NT2/D1 (cell line): ENCODE data around the gene NEK1.

Experiments
- DNase-seq: peaks from one replicate; pipeline ENCODE4 v3.0.0-alpha.2; 2011; ENCODE audit warnings: low read depth, low spot score
- H3K27me3 ChIP-seq: 2 replicates; pipeline ENCODE4 v1.6.0; 2011; ENCODE audit warnings: mild to moderate bottlenecking; ENCODE audit not compliant: insufficient read length, insufficient read depth
- H3K36me3 ChIP-seq: 2 replicates; pipeline ENCODE4 v1.6.1; 2011; ENCODE audit warnings: mild to moderate bottlenecking, low read length, mixed read lengths; ENCODE audit not compliant: insufficient read depth, insufficient read length
- H3K4me1 ChIP-seq: 2 replicates; pipeline ENCODE4 v1.5.1; 2011; ENCODE audit not compliant: insufficient read depth, insufficient read length
- H3K4me3 ChIP-seq: 2 replicates; pipeline ENCODE4 v1.5.1; 2011; ENCODE audit warnings: low read depth; ENCODE audit not compliant: insufficient read length
- H3K9ac ChIP-seq: 2 replicates; pipeline ENCODE4 v1.6.0; 2011; ENCODE audit warnings: low read depth; ENCODE audit not compliant: insufficient read length
- H3K9me3 ChIP-seq: 2 replicates; pipeline ENCODE4 v1.5.1; 2011; ENCODE audit warnings: mild to moderate bottlenecking, low read length; ENCODE audit not compliant: insufficient read depth
- SUZ12 ChIP-seq: IDR thresholded peaks from 2 replicates; pipeline ENCODE4 v1.6.1; 2011; ENCODE audit not compliant: insufficient read length, insufficient read depth; ENCODE audit errors: extremely low read depth
- YY1 ChIP-seq: IDR thresholded peaks from 2 replicates; pipeline ENCODE4 v1.6.1; 2011; ENCODE audit not compliant: insufficient read length, insufficient read depth
- ZNF274 ChIP-seq: IDR thresholded peaks from 2 replicates; pipeline ENCODE4 v1.6.1; 2011; ENCODE audit warnings: mild to moderate bottlenecking, low read depth, low read length

The NEK1 gene

DNA sequence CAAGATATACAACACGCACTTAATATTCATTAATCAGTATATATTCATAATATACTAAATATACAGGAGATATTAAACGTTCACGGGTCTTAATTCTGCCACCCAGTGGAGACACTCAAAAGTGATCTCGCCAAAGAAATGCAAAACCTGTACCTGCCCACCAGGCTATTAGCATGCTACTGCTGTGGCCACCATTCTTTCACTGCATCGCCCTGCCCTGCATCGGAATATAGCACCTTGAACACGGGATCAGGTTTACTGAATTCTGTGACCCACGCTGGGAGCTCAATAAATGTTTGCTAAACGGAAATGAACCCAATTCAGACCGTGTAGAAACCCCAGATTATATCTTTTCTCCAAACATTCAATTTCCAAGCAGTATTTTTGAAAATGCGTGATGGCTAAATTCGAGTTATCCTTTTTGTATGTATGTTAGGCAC lies 7.2 kb upstream of the NEK1 start:
- H3K4me1 ChIP-seq: no peaks in the 10 kb centered on the region
- H3K4me3 ChIP-seq: peak overlapping the region; percentile 70
- H3K36me3 ChIP-seq: no peaks in the 10 kb centered on the region
- H3K9me3 ChIP-seq: no peaks in the 10 kb centered on the region
- H3K27me3 ChIP-seq: no peaks in the 10 kb centered on the region
- peak overlapping the region; percentile 79 for H3K9ac ChIP-seq
- DNase-seq: peak; percentile 6
- no peak for TF ChIP-seq YY1
- TF ChIP-seq ZNF274: no peak
- no peak for TF ChIP-seq SUZ12

DNA sequence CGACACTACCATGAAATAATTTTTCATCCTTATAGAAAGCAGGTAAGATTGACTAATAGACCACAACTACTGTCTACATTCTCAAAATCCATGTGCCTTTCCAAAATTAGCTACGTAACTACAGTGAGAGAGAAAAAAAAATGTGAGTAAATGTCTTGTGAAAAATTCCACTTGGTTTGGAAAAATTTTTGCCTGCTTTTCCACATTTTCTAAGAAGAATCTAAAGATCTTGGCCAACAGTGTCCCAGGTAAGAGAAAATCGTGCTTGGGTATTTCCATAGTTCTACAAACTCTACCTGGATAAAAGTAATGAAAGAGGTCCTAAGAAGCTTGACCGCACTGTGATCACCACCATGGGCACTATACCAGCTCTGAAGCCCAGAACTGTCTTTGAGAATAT lies 6.6 kb upstream of the NEK1 start:
- Histone ChIP-seq H3K36me3 (no peaks in the 10 kb centered on the region), H3K4me3 (no peak overlapping the region), H3K9me3 (no peaks in the 10 kb centered on the region), H3K4me1 (no peaks in the 10 kb centered on the region), H3K27me3 (no peaks in the 10 kb centered on the region), H3K9ac (no peak overlapping the region)
- TF ChIP-seq SUZ12 (no peak), ZNF274 (no peak), YY1 (no peak)
- DNase-seq: no peak

DNA sequence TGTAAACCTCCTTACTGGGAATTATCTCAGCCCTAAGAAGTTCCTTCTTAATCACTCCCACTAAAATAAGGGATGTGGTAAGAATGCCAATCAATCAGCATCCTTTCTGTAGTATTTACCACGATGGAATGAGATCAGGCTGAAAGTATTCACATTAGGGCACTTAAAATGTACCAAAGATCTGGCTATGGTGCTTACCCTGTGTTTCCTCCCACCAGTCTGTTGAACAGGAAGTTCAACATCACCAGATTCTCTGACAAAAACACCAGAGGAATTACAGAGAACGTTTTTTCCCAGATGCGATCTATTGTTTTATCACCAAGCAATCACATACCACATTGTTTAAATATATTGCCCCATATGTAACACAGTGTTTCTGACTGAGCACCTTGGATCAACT lies 5.9 kb upstream of the NEK1 start:
- Histone ChIP-seq H3K36me3 (no peaks in the 10 kb centered on the region), H3K27me3 (no peaks in the 10 kb centered on the region), H3K4me3 (no peak overlapping the region), H3K9ac (no peak overlapping the region), H3K9me3 (no peaks in the 10 kb centered on the region), H3K4me1 (no peaks in the 10 kb centered on the region)
- no peak for DNase-seq
- no peak for TF ChIP-seq ZNF274
- no peak for TF ChIP-seq YY1
- TF ChIP-seq SUZ12: no peak

DNA sequence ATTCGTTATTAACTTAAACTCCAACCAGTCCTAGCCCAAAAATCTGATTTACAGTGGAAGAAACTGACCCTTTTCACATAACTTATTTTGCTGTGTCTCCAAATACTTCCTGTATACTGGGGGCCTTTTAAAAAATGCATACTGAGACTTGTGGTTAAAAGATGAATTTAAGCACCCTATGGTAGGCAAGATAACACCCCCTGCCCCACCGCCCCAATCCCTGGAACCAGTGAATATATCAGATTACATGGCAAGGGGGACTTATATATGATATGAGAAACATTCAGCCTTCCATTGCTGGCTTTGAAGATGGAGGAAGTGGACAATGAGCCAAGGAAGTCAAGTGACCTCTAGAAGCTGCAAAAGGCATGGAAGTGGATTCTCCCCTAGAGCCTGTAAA lies 4.9 kb upstream of the NEK1 start:
- no peak overlapping the region for H3K4me3 ChIP-seq
- H3K9ac ChIP-seq: no peak overlapping the region
- no peak for TF ChIP-seq YY1
- no peak for TF ChIP-seq SUZ12
- no peak for TF ChIP-seq ZNF274
- H3K9me3 ChIP-seq: no peaks in the 10 kb centered on the region
- H3K4me1 ChIP-seq: no peaks in the 10 kb centered on the region
- H3K36me3 ChIP-seq: no peaks in the 10 kb centered on the region
- no peaks in the 10 kb centered on the region for H3K27me3 ChIP-seq
- no peak for DNase-seq

DNA sequence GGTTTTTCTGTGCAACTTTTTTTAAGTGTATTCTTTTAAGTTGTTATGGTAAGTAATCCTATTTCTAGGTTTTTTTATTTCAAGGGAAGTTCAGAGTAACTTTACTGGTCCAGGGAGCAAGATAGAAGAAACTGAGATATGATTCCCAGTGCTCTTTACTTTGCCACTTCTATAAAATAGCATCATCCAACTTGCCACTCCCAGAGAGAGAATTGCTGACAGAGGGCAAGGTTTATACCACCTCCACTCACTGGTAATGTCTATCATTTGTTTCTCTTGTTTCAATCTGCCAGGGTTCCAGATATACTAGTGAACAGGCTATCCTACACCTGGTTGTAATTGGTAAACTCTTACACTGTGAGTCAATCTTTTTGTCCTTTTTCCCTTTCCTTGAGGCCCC lies 4.5 kb upstream of the NEK1 start:
- Histone ChIP-seq H3K9ac (no peak overlapping the region), H3K27me3 (no peaks in the 10 kb centered on the region), H3K4me3 (no peak overlapping the region), H3K4me1 (no peaks in the 10 kb centered on the region), H3K36me3 (no peaks in the 10 kb centered on the region), H3K9me3 (no peaks in the 10 kb centered on the region)
- TF ChIP-seq SUZ12 (no peak), YY1 (no peak), ZNF274 (no peak)
- DNase-seq: no peak

DNA sequence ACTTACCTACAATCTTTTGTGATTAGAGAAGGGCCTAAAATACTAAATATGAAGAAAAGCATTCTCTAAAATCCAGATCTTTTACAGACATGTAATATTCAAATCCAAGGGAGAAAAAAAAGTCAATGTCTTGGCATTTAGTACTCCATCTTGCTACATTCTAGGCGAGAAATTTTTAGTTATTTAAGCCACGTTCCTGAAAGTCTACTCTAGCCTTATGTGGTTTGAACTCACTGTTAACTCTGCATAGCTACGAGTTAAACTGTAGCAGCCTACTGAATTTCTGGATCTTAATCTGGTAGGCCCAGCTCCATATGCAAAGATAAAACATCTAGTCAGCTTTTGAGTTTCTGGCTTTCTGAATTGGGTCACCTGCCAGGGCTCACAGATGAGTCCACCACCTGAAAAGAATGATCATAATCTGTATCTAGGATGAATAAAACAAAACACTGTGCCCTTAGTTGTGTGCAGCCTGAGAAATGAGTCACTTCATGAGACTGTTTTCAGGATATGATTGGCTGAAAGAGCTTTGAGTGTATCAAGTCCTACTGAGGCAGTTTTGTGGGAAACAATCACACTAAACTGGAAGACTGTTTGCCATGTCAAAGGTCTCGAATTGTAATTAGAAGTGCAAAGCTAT lies 3.2 kb upstream of the NEK1 start:
- H3K9ac ChIP-seq: no peak overlapping the region
- H3K4me3 ChIP-seq: no peak overlapping the region
- no peak for DNase-seq
- H3K27me3 ChIP-seq: no peaks in the 10 kb centered on the region
- no peak for TF ChIP-seq YY1
- TF ChIP-seq SUZ12: no peak
- no peak for TF ChIP-seq ZNF274
- H3K9me3 ChIP-seq: no peaks in the 10 kb centered on the region
- no peaks in the 10 kb centered on the region for H3K36me3 ChIP-seq
- no peaks in the 10 kb centered on the region for H3K4me1 ChIP-seq

DNA sequence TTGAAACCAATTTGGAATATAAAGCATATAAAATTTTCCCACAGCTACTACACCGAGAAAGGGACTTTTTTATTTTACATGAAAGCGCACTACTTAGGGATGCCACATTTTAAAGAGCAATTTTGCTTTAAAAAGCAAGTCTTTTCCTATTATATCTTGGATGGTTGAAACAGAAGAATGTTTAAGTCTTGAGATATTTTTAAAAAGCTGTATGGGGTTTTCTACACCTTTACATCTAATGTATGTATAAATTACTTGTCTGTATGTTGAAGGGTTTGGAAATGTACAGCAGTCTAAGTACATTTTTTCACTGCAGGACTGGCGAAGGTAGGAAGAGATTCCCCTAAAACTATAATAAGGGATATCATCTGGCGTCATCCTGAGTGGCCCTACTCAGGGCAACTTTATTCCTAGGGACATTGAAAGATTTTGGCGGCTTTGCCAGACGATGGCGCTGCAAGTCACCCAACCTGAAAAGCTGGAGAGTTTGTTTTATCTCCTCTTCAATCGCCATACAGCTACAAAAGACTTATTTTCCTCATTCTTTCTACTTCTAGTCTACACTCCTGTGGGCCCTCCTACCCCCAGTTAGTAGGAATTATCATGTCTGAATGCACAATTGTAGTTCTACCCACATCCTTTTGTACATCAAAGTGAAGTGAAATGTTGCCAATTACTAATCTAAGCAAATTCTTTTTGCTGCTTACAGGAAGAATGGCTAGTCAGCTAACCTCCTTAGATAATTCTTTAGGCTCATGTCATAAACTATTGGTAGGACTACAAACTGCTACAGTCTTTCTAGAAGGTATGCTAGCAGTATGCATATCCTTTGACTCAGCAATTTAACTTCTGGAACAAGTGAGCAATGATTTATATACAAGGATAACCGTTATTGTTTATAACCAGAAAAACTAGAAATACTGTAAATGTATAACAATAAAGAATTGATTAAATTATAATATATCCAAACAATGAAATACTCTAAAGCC lies 782 bp upstream of the NEK1 start:
- Histone ChIP-seq H3K4me3 (peak overlapping the region; percentile 19), H3K4me1 (no peaks in the 10 kb centered on the region), H3K9me3 (no peaks in the 10 kb centered on the region), H3K36me3 (no peaks in the 10 kb centered on the region), H3K9ac (peak overlapping the region; percentile 28), H3K27me3 (no peaks in the 10 kb centered on the region)
- DNase-seq: peak; percentile 42
- TF ChIP-seq YY1: no peak
- no peak for TF ChIP-seq ZNF274
- no peak for TF ChIP-seq SUZ12
